IPS-11a (cell line): ENCODE measurements around the gene LRRC56.
A peak's percentile ranks its signal among the peaks of the same experiment; 100 is the strongest.

Experiments
- H3K4me3 ChIP-seq: one replicate; pipeline ENCODE4 v1.5.1; 2013; ENCODE audit warnings: low read depth, low read length, control low read depth

Gene LRRC56

DNA sequence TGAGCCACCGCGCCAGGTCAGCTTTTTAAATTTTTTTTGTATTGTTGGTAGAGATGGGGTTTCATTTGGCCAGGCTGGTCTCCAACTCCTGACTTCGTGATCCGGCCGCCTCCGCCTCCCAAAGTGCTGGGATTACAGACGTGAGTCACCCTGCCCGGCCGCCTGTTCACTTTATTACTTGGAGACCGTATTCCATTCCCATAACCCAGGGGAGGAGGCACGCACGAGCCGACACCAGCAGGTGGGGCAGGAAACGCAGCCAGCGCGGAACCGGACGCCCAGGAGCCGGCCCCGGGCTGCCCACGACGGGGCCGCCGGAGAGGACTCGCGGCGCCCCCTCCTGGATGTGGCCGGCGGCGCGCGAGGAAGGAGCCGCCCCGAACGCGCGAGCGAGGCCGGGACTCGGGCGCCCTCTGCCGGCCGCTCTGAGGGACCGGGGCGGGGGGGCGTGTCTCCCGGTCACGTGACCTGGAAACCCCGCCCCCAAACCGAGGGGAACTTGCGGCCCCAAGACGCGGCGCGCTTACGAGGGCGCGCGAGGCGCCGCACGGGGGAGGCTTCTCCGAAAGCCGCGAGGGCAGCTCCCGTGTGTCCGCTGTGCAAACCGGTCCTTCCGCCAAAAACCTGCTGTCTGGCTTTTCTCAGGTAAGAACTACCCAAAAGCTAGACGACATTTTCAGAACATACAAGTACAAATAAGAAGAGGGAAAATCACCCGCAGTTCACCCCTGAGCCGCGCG is 18.7 kb upstream of the LRRC56 start:
- H3K4me3 ChIP-seq = no peak overlapping the region

DNA sequence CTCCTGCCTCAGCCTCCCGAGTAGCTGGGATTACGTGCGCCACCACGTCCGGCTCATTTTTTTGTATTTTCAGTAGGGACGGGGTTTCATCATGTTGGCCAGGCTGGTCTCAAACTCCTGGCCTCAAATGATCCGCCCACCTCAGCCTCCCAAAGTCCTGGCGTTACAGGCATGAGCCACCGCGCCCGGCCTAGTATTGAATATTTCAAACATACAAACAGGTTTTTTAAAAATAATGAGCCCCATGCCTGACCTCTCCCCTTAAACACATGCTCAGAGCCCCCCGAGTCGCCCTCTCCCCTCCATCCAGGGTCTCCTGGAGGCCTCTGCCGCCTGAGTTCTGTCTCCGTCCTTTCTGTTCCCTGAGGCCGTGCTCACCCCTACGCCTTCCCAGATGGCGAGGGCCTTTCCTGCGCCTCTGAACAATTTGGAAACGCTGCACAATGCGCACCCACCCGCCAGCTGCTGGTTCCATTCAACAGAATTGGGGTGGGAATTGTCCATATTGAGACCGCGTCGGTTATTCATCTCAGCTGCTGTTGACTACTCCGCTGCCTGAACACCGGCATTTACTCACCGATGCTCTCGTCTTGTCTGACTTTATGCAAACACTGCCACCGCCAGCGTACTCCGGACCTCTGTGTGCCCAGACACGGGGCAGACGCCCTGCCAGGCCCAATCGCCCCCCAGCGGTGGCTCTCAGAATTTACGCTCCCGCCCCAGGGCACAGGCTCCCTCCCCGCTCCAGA is 16.7 kb upstream of the LRRC56 start:
- no peak overlapping the region for H3K4me3 ChIP-seq

DNA sequence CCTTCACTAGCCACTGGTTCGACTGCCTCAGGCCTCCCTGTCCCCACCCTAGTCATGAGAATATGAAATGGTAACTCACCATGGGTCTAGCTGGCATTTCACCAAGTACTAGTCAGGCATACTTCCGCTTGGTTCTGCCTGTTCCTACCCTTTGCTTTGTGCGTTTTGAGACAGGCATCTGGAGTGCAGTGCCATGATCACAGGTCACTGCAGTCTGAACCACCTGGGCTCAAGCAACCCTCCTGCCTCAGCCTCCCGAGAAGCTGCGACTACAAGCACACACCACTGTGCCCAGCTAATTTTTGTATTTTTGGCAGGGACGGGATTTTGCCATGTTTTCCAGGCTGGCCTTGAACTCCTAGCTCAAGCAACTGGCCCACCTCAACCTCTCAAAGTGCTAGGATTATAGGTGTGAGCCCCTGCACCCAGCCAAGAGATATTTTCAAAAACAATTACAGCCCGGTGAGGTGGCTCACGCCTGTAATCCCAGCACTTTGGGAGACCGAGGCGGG is 16.1 kb upstream of the LRRC56 start:
- no peak overlapping the region for H3K4me3 ChIP-seq

DNA sequence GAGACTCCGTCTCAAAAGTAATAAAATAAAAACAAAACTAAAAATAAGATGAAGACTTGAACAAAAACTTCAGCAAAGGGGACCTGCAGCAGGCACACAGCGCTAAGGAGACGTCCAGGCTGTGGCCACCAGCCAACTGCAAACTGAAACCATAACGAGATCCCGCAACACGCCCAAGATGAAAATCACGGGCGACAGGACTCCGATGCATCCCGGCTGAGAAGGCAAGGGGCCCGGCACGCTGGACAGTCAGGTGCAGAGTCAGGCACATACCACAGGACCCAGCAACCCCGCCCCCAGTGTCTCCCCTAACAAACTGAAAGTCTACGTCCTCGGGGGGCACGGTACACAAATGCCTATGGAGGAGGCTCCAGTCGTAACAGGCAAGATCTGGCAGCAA is 11.1 kb upstream of the LRRC56 start:
- H3K4me3 ChIP-seq = no peak overlapping the region

DNA sequence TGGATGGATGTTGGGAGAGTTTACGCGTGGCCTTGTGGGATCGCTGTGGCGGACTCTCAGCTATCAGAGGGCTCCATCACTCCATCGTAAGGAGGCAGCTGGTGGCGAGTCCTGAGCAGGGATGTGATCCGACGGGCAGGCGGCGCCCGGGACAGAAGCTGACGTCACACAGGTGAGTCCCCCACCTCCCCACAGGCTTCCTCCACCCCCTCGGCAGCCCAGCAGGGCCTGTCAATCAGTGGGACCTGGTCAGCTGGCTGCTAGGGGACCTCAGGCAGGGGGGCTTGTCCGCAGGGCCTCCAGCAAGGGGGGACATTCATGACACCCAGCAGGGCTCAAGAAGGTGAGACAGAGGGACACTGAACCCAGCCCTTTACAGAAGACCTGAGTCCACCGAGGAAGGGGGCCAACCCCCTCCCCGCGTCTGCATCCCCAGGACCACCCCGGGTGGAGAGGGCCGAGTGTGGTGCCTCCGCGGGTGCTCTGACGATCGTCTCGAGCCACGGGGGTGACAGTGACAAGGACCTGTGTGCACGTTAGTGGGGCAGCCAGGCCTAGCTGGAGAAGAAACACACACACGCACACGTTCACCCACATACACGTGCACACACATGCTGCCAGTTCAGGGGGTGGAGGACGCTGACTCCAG is 9.0 kb upstream of the LRRC56 start:
- H3K4me3 ChIP-seq = no peak overlapping the region

DNA sequence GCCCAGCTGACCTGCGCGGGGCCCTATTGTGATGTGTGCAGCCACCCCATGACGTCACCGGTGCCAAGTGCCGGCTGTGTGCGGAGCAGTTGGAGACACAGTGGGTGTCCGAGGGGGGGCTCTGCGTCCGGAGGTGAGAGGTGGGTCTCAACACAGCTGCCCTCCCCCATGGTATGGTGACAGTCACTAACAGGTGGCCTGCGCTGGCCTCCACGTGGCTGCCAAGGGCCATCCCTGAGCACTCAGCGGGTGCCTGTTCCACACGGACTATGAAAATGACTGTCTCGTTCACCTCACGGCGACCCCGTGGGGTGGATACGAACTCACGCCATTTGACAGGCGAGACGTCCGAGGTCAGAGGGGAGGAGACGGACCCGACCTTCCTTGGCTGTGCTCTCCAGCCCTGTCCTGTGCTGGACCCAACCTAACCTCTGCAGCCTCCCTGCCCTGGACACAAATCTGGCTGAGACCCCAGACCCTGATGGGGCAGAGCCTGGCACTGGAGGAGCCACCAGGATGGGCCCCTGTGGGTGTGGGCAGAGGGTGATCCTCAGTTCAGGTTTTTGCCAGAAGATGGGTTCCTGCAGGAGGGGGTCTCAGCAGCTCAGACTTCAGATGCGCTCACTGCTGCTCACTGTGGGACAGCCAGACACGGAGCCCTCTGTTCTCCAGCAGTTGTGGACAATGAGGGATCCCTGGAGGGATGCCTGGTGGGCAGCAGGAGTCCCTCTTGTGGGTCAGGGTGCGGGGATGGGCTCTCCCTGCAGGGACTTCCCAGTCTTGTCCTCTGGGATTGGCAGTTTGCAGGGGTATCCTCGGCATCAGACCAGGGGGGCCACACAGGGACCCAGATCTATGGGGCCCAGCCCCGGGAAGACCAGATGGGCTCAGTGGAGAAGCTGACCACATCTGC is 8.3 kb upstream of the LRRC56 start:
- H3K4me3 ChIP-seq = no peak overlapping the region

DNA sequence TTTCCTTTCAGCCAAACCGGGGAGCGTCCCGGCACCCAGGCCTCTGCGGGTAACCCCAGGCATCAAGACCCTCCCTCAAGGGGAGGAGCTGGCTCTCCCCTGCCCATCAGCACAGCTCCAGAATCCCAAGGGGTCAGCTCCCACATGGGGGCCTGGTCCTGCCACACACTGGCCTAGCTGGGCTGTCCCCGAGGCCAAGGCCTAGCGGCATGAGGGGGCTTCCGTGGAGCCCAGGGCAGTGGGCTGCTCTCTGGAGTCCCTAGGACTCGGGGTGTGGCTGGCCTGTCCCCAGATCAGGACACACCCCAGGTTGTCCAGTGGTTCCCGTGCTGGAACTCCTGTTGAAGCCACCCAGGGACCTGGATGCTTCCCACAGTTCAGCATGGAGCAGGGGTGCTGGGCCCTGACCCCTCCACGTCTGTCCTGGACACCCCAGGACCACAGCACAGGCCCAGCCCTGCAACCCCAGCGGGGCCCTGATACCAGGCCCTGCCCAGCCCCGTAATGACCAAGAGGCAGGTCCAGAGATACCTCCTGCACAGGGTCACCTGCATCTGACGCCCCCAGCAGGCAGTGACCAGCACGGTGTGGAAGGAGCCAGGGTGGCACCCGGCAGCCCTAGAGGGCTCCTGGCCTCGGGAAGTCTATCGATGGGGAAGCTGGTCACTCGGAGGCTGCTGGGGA is 7.5 kb upstream of the LRRC56 start:
- H3K4me3 ChIP-seq = no peak overlapping the region

DNA sequence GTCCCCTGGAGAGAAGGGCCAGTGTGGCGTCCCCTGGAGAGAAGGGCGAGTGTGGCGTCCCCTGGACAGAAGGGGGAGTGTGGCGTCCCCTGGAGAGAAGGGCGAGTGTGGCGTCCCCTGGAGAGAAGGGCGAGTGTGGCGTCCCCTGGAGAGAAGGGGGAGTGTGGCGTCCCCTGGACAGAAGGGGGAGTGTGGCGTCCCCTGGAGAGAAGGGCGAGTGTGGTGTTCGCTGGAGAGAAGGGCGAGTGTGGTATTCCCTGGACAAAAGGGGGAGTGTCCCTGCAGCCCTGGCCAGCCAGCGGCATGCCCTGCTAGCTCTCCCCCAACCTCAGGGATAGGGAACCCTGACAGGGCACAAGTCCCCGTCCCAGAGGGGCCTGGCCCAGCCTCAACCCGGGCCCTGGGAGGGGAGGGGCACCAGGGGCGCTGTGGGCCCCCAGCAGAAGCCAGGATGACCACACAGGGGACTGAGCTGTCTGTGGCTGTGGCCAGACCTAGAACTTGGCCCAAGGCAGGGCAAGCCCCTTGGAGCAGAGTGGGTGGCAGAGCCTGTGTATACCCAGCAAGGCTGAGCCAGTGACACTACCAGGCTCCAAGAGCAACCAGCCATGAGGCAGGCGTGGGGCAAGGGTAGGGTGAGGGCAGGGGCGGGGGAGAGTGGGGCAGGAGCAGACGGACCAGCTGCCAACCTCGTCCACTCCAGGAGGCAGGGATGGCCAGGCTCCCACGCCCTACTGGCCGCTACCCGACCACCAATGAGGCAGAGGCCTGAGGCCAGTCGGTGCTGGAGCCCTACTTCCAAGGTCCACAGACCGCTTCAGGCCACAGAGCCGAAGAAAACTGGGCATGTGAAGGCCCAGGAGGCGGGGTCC is 6.1 kb upstream of the LRRC56 start:
- H3K4me3 ChIP-seq = no peak overlapping the region

DNA sequence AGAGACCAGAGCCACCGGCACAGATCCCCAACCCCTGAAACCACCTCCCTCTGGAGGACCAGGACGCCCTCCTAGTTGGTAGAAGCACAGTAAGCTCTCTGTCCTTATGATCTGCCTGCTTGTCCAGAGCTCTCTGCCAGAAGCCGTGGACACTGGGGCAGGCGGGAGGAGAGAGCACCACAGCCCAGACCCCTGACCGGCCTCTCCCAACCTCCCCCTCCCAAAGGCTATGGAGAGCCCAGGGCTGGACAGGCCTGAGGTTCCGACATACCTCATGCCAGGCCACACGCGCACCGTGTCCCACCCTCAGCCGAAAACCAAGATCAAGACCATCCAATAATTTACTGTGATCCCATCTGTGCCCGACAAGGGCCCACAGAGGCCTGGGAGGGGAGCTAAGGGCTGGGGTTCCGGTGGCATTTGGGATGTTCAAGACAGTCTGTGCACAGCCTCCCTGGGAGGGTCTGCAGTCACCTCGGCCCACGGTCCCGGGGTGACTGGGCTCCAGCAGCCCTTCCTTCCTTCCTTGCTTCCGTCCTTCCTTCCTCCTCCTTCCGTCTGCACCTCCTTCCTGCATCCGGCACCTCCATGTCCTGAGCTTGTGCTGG is 5.3 kb upstream of the LRRC56 start:
- no peak overlapping the region for H3K4me3 ChIP-seq

DNA sequence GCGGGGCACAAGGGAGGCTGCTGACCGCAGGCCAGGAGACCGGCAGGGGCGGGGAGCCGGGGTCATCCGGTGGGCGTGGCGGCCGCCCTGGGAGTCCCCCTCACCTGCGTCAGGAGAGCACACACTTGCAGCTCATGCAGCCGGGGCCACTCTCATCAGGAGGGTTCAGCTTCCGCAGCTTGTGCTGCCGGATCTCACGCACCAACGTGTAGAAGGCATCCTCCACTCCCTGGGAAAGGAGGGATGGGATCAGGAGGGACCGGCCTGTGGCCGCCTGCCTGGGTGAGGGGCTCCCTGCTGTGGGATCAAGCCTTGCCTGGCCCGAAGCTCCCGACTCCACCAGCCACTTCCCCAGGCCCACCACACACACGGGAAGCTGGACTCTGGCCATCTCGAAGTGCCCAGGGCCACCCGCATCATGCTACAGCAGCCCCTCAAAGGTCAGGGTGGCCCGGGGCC is 4.8 kb upstream of the LRRC56 start:
- H3K4me3 ChIP-seq = no peak overlapping the region

DNA sequence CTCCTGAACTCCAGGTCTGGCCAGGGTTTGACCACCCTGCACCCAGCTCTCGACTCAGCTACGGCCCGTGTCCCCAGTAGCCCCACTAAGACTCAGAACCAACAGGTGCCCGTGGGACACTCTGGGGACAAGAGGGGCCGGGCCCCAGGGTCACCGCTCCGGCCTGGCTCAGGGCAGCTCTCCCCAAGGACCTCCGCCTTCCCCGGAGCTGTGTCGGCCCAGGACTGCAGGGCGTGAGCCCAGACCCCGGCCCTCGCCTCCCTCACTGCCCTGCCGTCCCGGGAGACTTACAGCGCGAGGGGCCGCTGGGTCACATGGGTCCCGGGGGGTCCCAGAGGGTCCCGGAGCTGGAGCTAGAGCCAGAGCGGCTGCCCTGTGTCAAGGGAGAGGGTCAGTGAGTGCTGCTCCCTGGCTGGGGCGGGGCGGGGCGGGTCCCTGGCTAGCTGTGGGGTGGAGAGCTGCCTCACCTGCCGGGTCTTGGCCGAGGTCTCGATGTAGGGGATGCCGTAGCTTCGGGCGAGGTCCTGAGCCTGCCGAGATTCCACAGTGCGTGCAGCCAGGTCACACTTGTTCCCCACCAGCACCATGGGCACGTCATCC is 4.2 kb upstream of the LRRC56 start:
- no peak overlapping the region for H3K4me3 ChIP-seq

DNA sequence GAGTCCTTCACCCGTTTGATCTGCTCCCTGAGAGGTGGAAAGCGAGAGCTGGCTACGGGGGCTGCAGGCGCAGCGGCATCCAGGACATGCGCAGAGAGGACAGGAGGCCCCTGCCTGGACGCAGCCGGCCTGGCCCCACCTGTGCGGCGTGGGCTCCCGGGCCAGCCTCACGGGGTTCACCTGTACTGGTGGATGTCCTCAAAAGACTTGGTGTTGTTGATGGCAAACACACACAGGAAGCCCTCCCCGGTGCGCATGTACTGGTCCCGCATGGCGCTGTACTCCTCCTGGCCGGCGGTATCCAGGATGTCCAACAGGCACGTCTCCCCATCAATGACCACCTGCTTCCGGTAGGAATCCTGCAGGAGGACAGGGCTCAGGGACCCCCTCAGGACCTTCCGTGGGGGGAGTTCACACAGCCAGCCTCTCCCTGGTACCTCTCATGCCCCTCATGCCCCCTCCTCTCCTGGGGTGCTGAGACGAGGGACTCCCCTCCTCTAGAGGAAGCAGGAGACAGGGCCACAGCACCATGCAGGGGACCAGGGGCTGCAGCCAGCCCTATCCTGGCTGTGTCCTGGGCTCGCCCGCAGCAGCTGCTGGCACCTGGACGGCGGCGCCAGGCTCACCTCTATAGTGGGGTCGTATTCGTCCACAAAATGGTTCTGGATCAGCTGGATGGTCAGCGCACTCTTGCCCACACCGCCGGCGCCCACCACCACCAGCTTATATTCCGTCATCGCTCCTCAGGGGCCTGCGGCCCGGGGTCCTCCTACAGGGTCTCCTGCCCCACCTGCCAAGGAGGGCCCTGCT is 3.5 kb upstream of the LRRC56 start:
- no peak overlapping the region for H3K4me3 ChIP-seq

DNA sequence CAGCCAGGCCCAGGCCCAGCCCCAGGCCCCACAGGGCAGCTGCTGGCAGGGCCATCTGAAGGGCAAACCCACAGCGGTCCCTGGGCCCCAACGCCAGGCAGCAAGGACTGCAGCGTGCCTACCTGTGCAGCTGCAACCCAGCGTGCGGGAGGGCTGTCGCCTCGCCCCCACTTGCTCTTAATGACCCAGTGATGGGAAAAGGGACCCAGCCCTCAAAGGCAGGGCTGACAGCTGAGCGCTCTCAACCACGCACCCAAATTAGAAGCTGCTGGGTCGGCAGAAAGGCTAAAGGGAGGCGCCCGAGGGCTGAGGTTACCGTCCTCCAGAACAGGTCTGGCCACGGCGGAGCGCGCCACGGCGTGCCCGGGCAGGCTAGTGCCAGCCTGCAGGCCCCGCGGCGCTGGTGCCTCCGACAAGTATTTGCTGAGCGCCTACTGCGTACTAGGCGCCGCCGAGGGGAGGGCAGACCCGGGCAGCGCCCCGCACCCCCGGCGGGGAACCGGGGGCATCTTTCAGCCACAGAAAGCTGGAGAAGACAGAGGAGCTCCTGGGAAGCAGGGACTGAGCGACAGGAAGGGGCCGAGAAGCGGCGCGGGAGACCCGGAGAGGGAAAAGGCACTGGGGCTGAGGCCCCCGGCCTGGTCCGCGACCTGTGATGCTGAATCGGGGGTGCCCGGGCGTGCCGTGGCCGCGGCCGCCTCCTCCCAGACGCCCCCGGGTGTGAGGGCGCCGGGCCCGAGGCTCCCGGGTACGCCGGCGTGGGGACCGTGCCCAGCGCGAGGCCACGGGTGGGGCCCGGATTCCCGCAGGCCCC is 2.7 kb upstream of the LRRC56 start:
- peak overlapping the region; percentile 67 for H3K4me3 ChIP-seq

DNA sequence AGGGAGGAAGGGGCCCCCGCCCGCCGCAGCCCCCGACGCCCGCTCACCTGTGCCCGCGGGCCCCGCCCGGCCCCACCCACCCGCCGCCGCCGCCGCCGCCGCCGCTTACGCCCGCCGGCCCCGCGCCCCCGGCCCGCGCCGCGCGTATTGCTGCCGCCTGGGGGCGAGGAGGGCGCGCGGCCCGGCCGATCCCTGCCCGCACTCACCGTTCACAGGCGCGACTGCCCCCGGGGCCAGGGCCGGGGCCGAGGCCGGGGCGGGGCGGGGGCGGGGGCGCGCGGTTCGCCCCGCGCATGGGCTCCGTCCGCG is 2.2 kb upstream of the LRRC56 start:
- peak overlapping the region; percentile 67 for H3K4me3 ChIP-seq

DNA sequence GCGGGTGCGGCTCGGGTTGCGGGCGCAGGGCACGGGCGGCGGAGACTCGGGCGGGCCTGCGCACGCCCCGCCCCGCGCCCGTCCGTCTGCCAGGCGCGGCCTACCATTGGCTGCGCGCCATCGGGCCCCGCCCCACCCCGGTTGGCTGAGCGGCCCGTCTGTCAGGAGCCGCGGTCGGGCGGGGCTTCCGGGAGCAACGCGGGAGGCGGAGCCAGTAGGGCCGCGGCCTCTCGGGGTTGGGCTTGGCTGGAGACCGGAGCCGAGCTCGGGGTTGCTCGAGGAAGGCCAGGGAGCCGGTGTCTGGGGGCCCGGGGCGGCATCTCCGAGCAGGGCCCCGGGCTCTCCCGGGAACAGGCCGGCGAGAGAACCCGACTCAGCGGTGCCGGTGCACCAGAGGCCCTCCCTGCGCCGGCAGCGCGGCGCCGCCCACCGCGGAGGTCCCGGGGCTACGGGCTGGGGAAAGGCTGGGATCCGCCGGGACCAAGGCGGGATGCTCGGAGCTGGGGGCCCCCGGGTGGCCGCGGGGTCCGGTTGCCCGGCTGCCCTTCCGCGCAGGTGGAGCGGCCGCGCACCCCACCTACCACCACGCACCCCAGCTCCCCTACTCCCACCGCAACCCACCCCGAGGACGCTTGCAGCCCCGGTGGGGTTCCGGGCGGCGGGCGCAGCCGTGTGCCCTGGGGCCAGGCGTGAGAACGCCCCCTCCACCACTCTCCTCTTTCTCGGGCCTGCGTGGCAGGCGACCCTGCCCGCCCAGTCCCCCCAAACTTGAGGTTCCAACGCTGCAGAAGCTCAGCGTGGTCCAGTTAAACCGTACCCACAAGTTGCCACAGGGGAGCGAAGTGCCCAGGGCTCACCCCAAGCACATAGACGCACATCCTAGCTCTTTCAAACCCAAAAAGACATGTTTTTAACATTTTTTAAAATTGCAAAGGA is 1.5 kb upstream of the LRRC56 start, which contains the start of gene HRAS:
HRAS (minus strand) TSS at position 58 of the 936 bp plus-strand sequence.
- H3K4me3 ChIP-seq = peak within 1 kb of the TSS; percentile 67
